Vagina (tissue), 2 donors: Measurements from ENCODE around the gene TBX18. TPM values are rescaled to one million over a fixed set of nuclear protein-coding genes. Genes with fewer than 3 reads are reported as not detected.

Experiments
- DNase-seq, 2 donors: peaks; one replicate each; pipeline ENCODE4 v3.0.0-alpha.2; 2017; ENCODE audit errors: extremely low spot score in 2 of 2
- H3K27ac ChIP-seq: fragments of 200-600 bp; sonication (generic); one replicate; pipeline ENCODE4 v1.5.1; 2019
- H3K27me3 ChIP-seq: fragments of 200-600 bp; sonication (generic); one replicate; pipeline ENCODE4 v1.5.1; 2019
- H3K36me3 ChIP-seq, 2 donors: fragments of 200-600 bp; sonication (generic); one replicate each; pipeline ENCODE4 v1.5.1; 2017 to 2019
- H3K4me1 ChIP-seq: fragments of 200-600 bp; sonication (generic); one replicate; pipeline ENCODE4 v1.5.1; 2019
- H3K4me3 ChIP-seq, 2 donors: fragments of 200-600 bp; sonication (generic); 1 replicate in 1 of 2; 2 replicates in 1 of 2; pipeline ENCODE4 v1.5.1; 2016 to 2019
- H3K9me3 ChIP-seq: fragments of 200-600 bp; sonication (generic); one replicate; pipeline ENCODE4 v1.5.1; 2019
- POLR2A ChIP-seq, 2 donors: fragments of 450-650 bp; IDR thresholded peaks; one replicate each; pipeline ENCODE4 v1.6.1; 2017; ENCODE audit warnings: antibody characterized with exemption in 2 of 2, mild to moderate bottlenecking in 2 of 2, moderate library complexity in 2 of 2
- POLR2AphosphoS5 ChIP-seq, 2 donors: sonication (generic); formaldehyde crosslinking; IDR thresholded peaks; one replicate each; pipeline ENCODE4 v1.9.0; 2017; ENCODE audit warnings: antibody characterized with exemption in 2 of 2, mild to moderate bottlenecking in 2 of 2, low read depth in 1 of 2; ENCODE audit not compliant: insufficient read depth in 1 of 2
- intact Hi-C: fragments of 100-400 bp; cut with DNase I; formaldehyde crosslinking; loops from one replicate; pipeline ENCODE4 v1.15.1; 2023
- total RNA-seq: library from RNA; depleted of rRNA; stranded (reverse); fragments of >200 nt; gene quantifications from one replicate; pipeline ENCODE4 v1.2.3, GENCODE V29; 2016
- TF ChIP-seq, protein P1 (sequence below), 3 experiments: fragments of 450-650 bp in 2 of 3; fragments of 200-600 bp in 1 of 3; sonication (generic) in 1 of 3; IDR thresholded peaks; one replicate each; pipeline ENCODE4 v1.5.1; 2017 to 2019; ENCODE audit warnings: antibody characterized with exemption in 3 of 3, mild to moderate bottlenecking in 2 of 3, moderate library complexity in 2 of 3

The TBX18 gene
- total RNA-seq, 1 donor from 2014 or later = 9.8 TPM

DNA sequence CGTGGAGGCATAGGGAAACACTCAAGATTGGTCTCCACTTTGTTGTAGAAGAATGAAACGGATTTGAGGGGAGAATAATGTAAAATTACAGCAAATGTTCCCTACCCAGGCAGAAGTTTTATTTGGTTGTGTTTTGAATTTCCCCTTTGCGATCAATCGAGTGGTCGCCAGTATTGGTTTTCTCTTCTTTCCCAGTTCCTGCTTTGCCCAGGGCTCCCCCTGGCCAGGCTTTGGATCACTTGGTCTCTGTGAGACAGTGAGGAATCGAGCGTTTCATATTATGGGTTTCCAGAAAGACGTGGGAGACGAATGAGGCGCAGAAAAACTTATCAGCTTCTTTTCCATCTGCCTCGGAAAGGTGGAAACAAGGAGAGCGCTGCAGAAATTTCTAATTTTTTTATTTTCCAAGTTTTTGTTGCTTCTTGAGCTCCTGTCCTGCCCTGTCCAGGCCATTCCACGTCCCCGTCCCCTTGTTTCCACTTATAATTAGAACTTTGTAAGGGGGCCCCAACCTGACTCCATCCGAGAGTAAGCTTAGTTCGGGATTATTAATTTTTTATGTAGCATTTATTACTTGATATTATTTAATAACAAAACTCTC lies 7.5 kb upstream of the TBX18 start:
- H3K27ac ChIP-seq = no peak overlapping the region
- intact Hi-C loops = no loop called here
- H3K4me1 ChIP-seq = peaks cover 20% of the 10 kb centered on the region
- no peak overlapping the region for H3K4me3 ChIP-seq
- H3K36me3 ChIP-seq = no peaks in the 10 kb centered on the region
- H3K27me3 ChIP-seq = peaks cover 24% of the 10 kb centered on the region
- DNase-seq = no peak
- TF ChIP-seq POLR2AphosphoS5 (IDR thresholded peaks at IDR 0.05; ENCODE audit: insufficient read depth in 1 of 2, low read depth in 1 of 2) (no peak), POLR2A (IDR thresholded peaks at IDR 0.05) (no peak)
- TF ChIP-seq, protein P1, sequence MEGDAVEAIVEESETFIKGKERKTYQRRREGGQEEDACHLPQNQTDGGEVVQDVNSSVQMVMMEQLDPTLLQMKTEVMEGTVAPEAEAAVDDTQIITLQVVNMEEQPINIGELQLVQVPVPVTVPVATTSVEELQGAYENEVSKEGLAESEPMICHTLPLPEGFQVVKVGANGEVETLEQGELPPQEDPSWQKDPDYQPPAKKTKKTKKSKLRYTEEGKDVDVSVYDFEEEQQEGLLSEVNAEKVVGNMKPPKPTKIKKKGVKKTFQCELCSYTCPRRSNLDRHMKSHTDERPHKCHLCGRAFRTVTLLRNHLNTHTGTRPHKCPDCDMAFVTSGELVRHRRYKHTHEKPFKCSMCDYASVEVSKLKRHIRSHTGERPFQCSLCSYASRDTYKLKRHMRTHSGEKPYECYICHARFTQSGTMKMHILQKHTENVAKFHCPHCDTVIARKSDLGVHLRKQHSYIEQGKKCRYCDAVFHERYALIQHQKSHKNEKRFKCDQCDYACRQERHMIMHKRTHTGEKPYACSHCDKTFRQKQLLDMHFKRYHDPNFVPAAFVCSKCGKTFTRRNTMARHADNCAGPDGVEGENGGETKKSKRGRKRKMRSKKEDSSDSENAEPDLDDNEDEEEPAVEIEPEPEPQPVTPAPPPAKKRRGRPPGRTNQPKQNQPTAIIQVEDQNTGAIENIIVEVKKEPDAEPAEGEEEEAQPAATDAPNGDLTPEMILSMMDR (IDR thresholded peaks at IDR 0.05) = no peak
- H3K9me3 ChIP-seq = no peaks in the 10 kb centered on the region

DNA sequence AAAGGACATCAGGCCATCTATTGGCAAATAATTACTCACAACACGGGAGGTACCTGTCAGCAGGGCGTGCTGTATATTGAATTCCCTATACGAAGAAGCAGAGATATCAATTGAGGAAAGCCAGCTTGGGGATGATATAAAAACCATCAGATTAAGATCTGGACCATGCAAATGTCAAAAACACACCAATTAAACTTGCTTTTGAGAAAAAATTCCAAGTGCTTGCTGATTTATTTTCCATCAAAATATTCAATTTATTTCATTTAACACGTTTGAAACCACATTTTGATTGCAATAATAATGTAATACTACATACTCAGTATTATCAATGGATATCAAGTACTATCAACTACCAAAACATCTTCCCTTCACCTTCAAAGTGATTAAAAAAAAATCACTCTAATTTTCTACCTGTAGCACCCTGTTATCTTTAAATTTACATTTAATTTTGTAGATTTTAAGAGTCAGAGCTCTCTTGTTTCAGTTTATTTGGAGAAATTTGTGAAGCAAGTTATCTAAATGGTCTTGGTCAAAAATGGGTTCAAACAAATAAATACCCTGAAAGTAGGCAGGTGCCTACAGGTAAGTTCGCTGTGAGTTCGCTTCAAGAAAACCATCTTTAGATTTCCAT lies 6.8 kb upstream of the TBX18 start:
- Histone ChIP-seq H3K4me1 (peaks cover 20% of the 10 kb centered on the region), H3K36me3 (no peaks in the 10 kb centered on the region), H3K9me3 (no peaks in the 10 kb centered on the region), H3K27ac (no peak overlapping the region), H3K27me3 (peaks cover 30% of the 10 kb centered on the region), H3K4me3 (no peak overlapping the region)
- TF ChIP-seq POLR2AphosphoS5 (IDR thresholded peaks at IDR 0.05; ENCODE audit: insufficient read depth in 1 of 2, low read depth in 1 of 2) (no peak), POLR2A (IDR thresholded peaks at IDR 0.05) (no peak)
- TF ChIP-seq, protein P1 (IDR thresholded peaks at IDR 0.05) = no peak
- intact Hi-C loops = no loop called here
- DNase-seq = no peak

DNA sequence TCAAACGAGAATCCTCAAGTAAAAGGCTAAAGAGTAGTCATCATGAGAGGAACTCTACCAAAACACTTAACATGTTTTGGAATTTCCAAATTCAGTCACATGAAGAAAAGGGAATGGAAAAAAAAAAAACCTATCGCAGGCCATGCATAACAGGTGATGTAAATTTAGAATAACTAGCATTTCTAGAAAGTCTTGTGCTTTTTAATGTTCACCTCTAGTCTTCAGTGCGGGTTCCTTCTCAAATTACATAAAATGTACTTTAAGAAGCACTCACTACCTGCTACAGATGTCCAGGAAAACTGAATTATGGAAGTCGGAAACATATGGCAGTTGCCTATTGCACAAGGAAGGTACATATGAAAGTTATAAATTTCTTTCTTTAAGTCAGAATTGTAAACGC lies 6.1 kb upstream of the TBX18 start:
- H3K36me3 ChIP-seq = no peaks in the 10 kb centered on the region
- no peak overlapping the region for H3K4me3 ChIP-seq
- H3K27ac ChIP-seq = no peak overlapping the region
- peaks cover 20% of the 10 kb centered on the region for H3K4me1 ChIP-seq
- no peak for DNase-seq
- intact Hi-C loops = no loop called here
- H3K27me3 ChIP-seq = peaks cover 36% of the 10 kb centered on the region
- TF ChIP-seq, protein P1 (IDR thresholded peaks at IDR 0.05) = no peak
- H3K9me3 ChIP-seq = no peaks in the 10 kb centered on the region

DNA sequence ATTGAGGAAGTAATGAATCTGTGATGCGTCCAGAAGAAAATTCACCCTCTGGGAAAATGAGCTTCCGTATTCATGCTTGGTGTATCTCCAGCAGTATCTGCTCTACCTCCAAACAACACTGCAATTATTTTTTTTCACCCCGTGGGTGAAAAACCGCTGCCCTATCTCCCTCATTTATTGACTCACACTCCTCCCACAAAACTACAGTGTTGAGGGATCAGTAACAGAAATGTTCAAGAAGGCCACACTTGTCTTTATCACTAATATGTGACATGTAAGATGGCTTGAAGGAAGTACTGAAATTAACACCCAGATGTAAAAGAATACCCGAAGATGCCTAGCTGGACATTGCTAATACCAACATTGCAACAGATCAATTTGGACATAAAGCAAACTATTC lies 4.9 kb upstream of the TBX18 start:
- DNase-seq = no peak
- H3K9me3 ChIP-seq = no peaks in the 10 kb centered on the region
- TF ChIP-seq POLR2A (IDR thresholded peaks at IDR 0.05) (no peak), POLR2AphosphoS5 (IDR thresholded peaks at IDR 0.05; ENCODE audit: insufficient read depth in 1 of 2, low read depth in 1 of 2) (no peak)
- TF ChIP-seq, protein P1 (IDR thresholded peaks at IDR 0.05) = no peak
- peaks cover 12% of the 10 kb centered on the region for H3K4me1 ChIP-seq
- H3K4me3 ChIP-seq = no peak overlapping the region
- H3K36me3 ChIP-seq = no peaks in the 10 kb centered on the region
- H3K27me3 ChIP-seq = peaks cover 29% of the 10 kb centered on the region
- intact Hi-C loops = loop anchor here (10.0 kb wide), 1 partner anchor 695 kb away; no protein-coding TSS in a partner anchor
- H3K27ac ChIP-seq = no peak overlapping the region

DNA sequence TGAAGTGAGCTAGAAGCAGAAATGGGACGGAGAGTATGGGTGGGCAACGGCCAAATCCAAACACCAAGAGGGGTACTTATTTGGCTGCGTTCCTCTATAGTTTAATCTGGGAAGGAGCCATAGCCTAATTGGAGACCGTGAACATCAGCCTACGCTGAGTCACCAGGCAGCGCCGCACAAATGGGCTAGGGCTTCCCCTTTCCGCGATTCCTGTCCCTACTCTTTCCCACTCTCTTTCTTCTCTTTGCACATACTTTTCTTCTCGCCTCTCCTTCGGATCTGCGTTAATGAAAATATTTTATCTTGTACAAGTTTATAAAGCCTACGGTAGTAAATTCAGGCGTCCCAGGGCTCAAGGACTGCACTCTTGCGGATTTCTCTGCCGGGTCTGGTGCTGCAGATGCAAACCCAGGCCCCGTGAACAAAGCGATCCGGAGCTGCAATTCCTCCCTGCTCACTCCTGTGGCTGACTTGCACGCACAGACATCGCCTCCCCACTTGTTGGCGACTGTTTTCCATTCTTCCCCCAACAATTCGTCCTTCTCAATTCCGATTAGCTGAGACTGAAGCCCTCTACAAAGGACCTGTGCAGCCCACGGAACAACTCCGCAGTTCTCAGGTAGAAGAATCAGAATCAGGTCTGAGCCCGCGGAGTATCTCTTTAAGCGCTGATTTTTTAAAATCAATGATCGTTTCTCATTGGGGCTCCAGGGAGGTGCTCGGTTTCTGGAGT lies 4.2 kb upstream of the TBX18 start:
- H3K27ac ChIP-seq = no peak overlapping the region
- peaks cover 11% of the 10 kb centered on the region for H3K4me1 ChIP-seq
- peaks cover 24% of the 10 kb centered on the region for H3K27me3 ChIP-seq
- TF ChIP-seq POLR2A (IDR thresholded peaks at IDR 0.05) (no peak), POLR2AphosphoS5 (IDR thresholded peaks at IDR 0.05; ENCODE audit: insufficient read depth in 1 of 2, low read depth in 1 of 2) (no peak)
- TF ChIP-seq, protein P1 (IDR thresholded peaks at IDR 0.05) = no peak
- intact Hi-C loops = loop anchor here (10.0 kb wide), 1 partner anchor 696 kb away; no protein-coding TSS in a partner anchor
- H3K36me3 ChIP-seq = no peaks in the 10 kb centered on the region
- H3K4me3 ChIP-seq = no peak overlapping the region
- no peak for DNase-seq
- H3K9me3 ChIP-seq = no peaks in the 10 kb centered on the region
